Hepatocyte (in vitro differentiated cells): ENCODE data around the gene DIP2B. TPM values are rescaled to one million over a fixed set of nuclear protein-coding genes. Genes with fewer than 3 reads are reported as not detected.

Source experiments
- DNase-seq: peaks from one replicate; pipeline ENCODE4 v3.0.0-alpha.2; 2016; ENCODE audit warnings: low spot score
- H2AFZ ChIP-seq: fragments of 200-600 bp; sonication (generic); 2 replicates; pipeline ENCODE4 v1.6.0; 2016; ENCODE audit warnings: antibody characterized with exemption, mild to moderate bottlenecking
- H3K27ac ChIP-seq: fragments of 200-600 bp; sonication (generic); 2 replicates; pipeline ENCODE4 v1.5.1; 2016; ENCODE audit warnings: mild to moderate bottlenecking
- H3K27me3 ChIP-seq: fragments of 200-600 bp; sonication (generic); 2 replicates; pipeline ENCODE4 v1.6.1; 2016
- H3K36me3 ChIP-seq: fragments of 200-600 bp; sonication (generic); replicated peaks from 2 replicates; pipeline ENCODE4 v1.5.1; 2016; ENCODE audit warnings: low read depth; ENCODE audit not compliant: insufficient read depth
- H3K4me1 ChIP-seq: fragments of 200-600 bp; sonication (generic); 2 replicates; pipeline ENCODE4 v1.5.1; 2016; ENCODE audit warnings: mild to moderate bottlenecking, moderate library complexity; ENCODE audit not compliant: insufficient read depth
- H3K4me2 ChIP-seq: fragments of 200-600 bp; sonication (generic); 2 replicates; pipeline ENCODE4 v1.6.0; 2016
- H3K4me3 ChIP-seq: fragments of 200-600 bp; sonication (generic); 2 replicates; pipeline ENCODE4 v1.5.1; 2016; ENCODE audit warnings: mild to moderate bottlenecking
- H3K79me2 ChIP-seq: fragments of 200-600 bp; sonication (generic); 2 replicates; pipeline ENCODE4 v1.6.0; 2017; ENCODE audit warnings: mild to moderate bottlenecking
- H3K9me2 ChIP-seq: fragments of 200-600 bp; sonication (generic); replicated peaks from 2 replicates; pipeline ENCODE4 v1.6.0; 2017; ENCODE audit warnings: mild to moderate bottlenecking; ENCODE audit not compliant: insufficient read depth
- H3K9me3 ChIP-seq: fragments of 200-600 bp; sonication (generic); 2 replicates; pipeline ENCODE4 v1.5.1; 2016; ENCODE audit warnings: low read depth, mild to moderate bottlenecking
- H4K20me1 ChIP-seq: fragments of 200-600 bp; sonication (generic); 2 replicates; pipeline ENCODE4 v1.6.0; 2016; ENCODE audit warnings: mild to moderate bottlenecking; ENCODE audit not compliant: insufficient read depth, poor library complexity, severe bottlenecking
- EZH2 ChIP-seq: fragments of 200-600 bp; sonication (generic); IDR thresholded peaks from 2 replicates; pipeline ENCODE4 v1.6.1; 2016; ENCODE audit warnings: antibody characterized with exemption, mild to moderate bottlenecking, borderline replicate concordance
- EZH2phosphoT487 ChIP-seq: fragments of 200-600 bp; sonication (generic); IDR thresholded peaks from one replicate; pipeline ENCODE4 v1.6.1; 2018; ENCODE audit warnings: antibody characterized with exemption, mild to moderate bottlenecking, low read depth, moderate library complexity; ENCODE audit not compliant: unreplicated experiment, severe bottlenecking
- WGBS: methylation state at CpG from one replicate; pipeline ENCODE4 v1.1.6; 2016; ENCODE audit warnings: low lambda C conversion rate; ENCODE audit errors: missing lambda C conversion rate; 5-methylcytosine and 5-hydroxymethylcytosine counted together
- polyA plus RNA-seq: library from polyadenylated mRNA; unstranded; fragments of >200 nt; fragmentation: Nextera tagmentation; extraction: Ambion mirVana; gene quantifications from 2 replicates; pipeline ENCODE4 v1.2.1, GENCODE V29; 2016
- total RNA-seq: library from RNA; depleted of rRNA; stranded (reverse); fragments of >200 nt; gene quantifications from 2 replicates; pipeline ENCODE4 v1.2.3, GENCODE V29; 2014
- TF ChIP-seq, protein P1 (sequence below): fragments of 200-600 bp; sonication (generic); IDR thresholded peaks from 2 replicates; pipeline ENCODE4 v1.5.1; 2016; ENCODE audit warnings: antibody characterized with exemption, mild to moderate bottlenecking; ENCODE audit not compliant: poor library complexity

Gene DIP2B
- total and polyA plus RNA-seq, 2 experiments from 2014 or later, result 10.5 to 31.8 TPM

DNA sequence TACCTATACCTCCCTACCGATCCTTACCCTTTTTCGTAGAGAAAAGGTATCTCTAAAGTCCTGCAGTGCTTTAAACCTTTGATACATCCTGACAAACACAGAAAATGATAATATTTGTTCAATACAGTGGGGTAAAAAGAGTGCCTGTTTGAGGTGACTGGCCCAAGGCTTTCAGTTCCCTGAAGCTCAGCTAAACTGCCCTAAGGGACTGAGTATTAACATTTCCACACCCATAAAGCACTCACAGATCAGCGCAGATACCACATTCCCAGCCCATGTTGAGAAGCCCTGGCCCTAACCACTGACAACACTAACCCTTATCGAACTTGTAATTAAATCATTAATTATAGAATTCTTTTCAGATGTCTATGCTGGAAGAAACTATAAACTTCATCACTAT is 108.7 kb downstream of the DIP2B start:
- H3K9me3 ChIP-seq, result no peaks in the 10 kb centered on the region
- peak overlapping the region; percentile 36 for H3K27ac ChIP-seq
- no peak for TF ChIP-seq EZH2phosphoT487
- TF ChIP-seq EZH2, result no peak
- TF ChIP-seq, protein P1, sequence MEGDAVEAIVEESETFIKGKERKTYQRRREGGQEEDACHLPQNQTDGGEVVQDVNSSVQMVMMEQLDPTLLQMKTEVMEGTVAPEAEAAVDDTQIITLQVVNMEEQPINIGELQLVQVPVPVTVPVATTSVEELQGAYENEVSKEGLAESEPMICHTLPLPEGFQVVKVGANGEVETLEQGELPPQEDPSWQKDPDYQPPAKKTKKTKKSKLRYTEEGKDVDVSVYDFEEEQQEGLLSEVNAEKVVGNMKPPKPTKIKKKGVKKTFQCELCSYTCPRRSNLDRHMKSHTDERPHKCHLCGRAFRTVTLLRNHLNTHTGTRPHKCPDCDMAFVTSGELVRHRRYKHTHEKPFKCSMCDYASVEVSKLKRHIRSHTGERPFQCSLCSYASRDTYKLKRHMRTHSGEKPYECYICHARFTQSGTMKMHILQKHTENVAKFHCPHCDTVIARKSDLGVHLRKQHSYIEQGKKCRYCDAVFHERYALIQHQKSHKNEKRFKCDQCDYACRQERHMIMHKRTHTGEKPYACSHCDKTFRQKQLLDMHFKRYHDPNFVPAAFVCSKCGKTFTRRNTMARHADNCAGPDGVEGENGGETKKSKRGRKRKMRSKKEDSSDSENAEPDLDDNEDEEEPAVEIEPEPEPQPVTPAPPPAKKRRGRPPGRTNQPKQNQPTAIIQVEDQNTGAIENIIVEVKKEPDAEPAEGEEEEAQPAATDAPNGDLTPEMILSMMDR, result no peak
- no peak for DNase-seq
- 82% methylated on average over 4 of the region's 4 CpGs for WGBS
- H3K27me3 ChIP-seq, result no peaks in the 10 kb centered on the region
- no peaks in the 10 kb centered on the region for H3K36me3 ChIP-seq
- H3K79me2 ChIP-seq, result peaks cover 72% of the 10 kb centered on the region
- H3K4me2 ChIP-seq, result no peak overlapping the region
- H4K20me1 ChIP-seq, result no peaks in the 10 kb centered on the region
- H3K4me3 ChIP-seq, result no peak overlapping the region
- no peaks in the 10 kb centered on the region for H3K9me2 ChIP-seq
- H2AFZ ChIP-seq, result no peak overlapping the region
- H3K4me1 ChIP-seq, result peaks cover 27% of the 10 kb centered on the region

DNA sequence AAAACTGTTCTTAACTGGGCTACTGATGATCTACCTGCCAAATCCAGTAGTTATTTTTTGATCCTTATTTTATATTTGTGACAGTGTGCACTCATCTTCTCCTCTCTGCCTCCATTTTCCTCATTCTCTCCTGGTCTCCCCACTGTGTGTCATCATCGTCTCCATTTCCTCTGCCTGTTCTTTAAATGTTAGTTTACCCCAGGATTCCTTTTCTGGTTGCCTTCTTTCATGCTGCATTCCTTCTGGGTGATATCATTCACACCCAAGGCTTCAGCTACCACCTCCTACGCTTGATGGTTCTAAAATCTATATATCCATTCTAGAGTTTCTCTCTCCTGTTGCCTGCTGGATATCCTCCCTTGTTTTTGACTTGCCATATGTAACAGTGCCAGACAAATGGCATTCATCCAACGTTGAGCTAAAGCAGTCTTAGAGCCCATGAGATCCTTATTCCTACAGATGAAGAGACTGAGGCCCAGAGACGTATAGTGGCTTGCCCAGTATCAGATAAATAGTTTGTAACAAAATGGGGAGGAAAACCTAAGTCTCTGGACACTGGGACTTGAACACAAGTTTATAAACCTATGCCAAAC is 109.5 kb downstream of the DIP2B start:
- Histone ChIP-seq H3K4me3 (no peak overlapping the region), H3K27ac (peak overlapping the region; percentile 36), H3K79me2 (peaks cover 66% of the 10 kb centered on the region), H3K36me3 (no peaks in the 10 kb centered on the region), H3K27me3 (no peaks in the 10 kb centered on the region), H2AFZ (no peak overlapping the region), H4K20me1 (no peaks in the 10 kb centered on the region), H3K4me1 (peaks cover 27% of the 10 kb centered on the region), H3K9me2 (no peaks in the 10 kb centered on the region), H3K9me3 (no peaks in the 10 kb centered on the region), H3K4me2 (no peak overlapping the region)
- DNase-seq, result no peak
- TF ChIP-seq EZH2, result no peak
- TF ChIP-seq, protein P1, result no peak
- no peak for TF ChIP-seq EZH2phosphoT487
- 55% methylated on average over 4 of the region's 4 CpGs for WGBS

DNA sequence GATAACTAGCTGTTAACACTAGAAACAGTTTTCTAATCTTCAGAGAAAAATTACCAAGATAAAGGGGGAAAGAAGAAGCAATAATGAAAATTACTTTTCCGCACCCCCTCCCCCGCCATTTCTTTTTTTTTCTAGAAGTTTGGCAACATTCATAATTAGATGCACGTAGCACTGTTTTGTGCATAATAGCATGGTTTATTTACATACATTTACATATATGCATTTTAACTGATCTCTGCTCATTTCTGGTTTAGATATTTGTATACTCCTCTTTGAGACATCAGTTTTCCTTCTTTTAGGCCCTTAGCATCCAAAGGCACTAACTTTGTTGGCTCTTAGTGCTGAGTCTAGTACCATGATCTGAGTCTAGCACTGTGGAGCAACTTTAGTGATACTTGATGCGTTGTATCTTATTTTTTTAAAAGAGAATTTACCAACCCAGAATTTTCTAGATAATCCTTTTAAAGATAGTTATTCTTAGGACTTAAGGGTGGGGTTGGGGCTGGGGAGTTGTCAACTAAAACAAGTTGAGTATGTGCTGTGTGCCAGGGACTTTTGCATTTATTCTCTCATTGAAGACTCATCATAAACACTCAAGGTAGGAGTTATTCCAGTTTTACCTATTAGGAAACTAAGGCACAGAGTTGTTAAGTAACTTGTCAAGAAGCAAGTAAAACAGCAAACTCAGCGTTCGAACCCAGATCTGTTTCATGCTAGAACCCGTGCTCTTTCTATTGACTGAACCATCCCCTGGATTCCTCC is 110.5 kb downstream of the DIP2B start:
- Histone ChIP-seq H3K9me3 (no peaks in the 10 kb centered on the region), H3K36me3 (no peaks in the 10 kb centered on the region), H3K4me1 (peaks cover 37% of the 10 kb centered on the region), H3K4me3 (no peak overlapping the region), H3K9me2 (no peaks in the 10 kb centered on the region), H3K27ac (peak overlapping the region; percentile 34), H3K4me2 (no peak overlapping the region), H3K27me3 (no peaks in the 10 kb centered on the region), H2AFZ (no peak overlapping the region), H4K20me1 (no peaks in the 10 kb centered on the region), H3K79me2 (peaks cover 65% of the 10 kb centered on the region)
- TF ChIP-seq EZH2phosphoT487 (no peak), EZH2 (no peak)
- DNase-seq, result no peak
- 89% methylated on average over 7 of the region's 7 CpGs for WGBS

DNA sequence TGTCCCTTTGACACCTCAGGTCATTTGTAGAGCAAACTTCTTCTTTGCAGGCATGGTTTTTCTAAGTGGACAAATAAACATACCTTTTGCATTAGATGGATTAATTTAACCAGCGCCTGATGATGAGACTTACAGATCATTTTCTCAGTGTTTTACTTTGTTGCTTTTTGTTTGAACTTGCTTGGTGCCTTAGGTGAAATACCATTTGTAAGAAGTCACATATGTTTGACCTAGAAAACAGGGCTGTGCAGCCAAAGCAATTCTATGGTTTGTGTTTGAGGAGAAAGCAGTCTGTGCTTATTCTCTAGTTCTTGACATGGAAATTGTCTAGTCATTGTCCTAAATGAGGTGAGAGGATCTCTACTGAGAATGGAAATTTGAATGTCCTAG is 111.1 kb downstream of the DIP2B start:
- Histone ChIP-seq H3K4me2 (no peak overlapping the region), H3K4me3 (no peak overlapping the region), H3K79me2 (peaks cover 63% of the 10 kb centered on the region), H3K9me2 (no peaks in the 10 kb centered on the region), H4K20me1 (no peaks in the 10 kb centered on the region), H2AFZ (no peak overlapping the region), H3K27me3 (no peaks in the 10 kb centered on the region), H3K36me3 (no peaks in the 10 kb centered on the region), H3K4me1 (peaks cover 43% of the 10 kb centered on the region), H3K9me3 (no peaks in the 10 kb centered on the region), H3K27ac (peak overlapping the region; percentile 34)
- DNase-seq, result no peak
- 59% methylated on average over 1 of the region's 1 CpG for WGBS
- TF ChIP-seq EZH2 (no peak), EZH2phosphoT487 (no peak)
- TF ChIP-seq, protein P1, result no peak
